IMR-90 (cell line): ENCODE results near the gene RNF19B.

Experiments used
- BHLHE40 ChIP-seq: fragments of 150-350 bp; IDR thresholded peaks from 2 replicates; pipeline ENCODE4 v1.6.1; 2016; ENCODE audit warnings: mild to moderate bottlenecking, low read depth, low read length
- CHD1 ChIP-seq: IDR thresholded peaks from 2 replicates; pipeline ENCODE4 v1.6.1; 2012; ENCODE audit warnings: low read depth, low read length, improper control_type of control experiment
- FOS ChIP-seq: fragments of 150-350 bp; IDR thresholded peaks from 2 replicates; pipeline ENCODE4 v1.6.1; 2016; ENCODE audit warnings: low read depth, low read length
- MAFK ChIP-seq: IDR thresholded peaks from 2 replicates; pipeline ENCODE4 v1.6.1; 2012; ENCODE audit warnings: low read depth, low read length, improper control_type of control experiment
- MXI1 ChIP-seq: IDR thresholded peaks from 2 replicates; pipeline ENCODE4 v1.6.1; 2012; ENCODE audit warnings: low read depth, mild to moderate bottlenecking, low read length, moderate library complexity, borderline replicate concordance
- NFE2L2 ChIP-seq: fragments of 150-350 bp; IDR thresholded peaks from 2 replicates; pipeline ENCODE4 v1.6.1; 2016; ENCODE audit warnings: low read depth, mild to moderate bottlenecking, low read length
- POLR2A ChIP-seq: IDR thresholded peaks from 2 replicates; pipeline ENCODE4 v1.6.1; 2012; ENCODE audit warnings: mild to moderate bottlenecking, low read depth, low read length
- RAD21 ChIP-seq: IDR thresholded peaks from 2 replicates; pipeline ENCODE4 v1.6.1; 2012; ENCODE audit warnings: low read length, improper control_type of control experiment
- RCOR1 ChIP-seq: IDR thresholded peaks from 2 replicates; pipeline ENCODE4 v1.6.1; 2012; ENCODE audit warnings: mild to moderate bottlenecking, low read length, improper control_type of control experiment; ENCODE audit not compliant: insufficient replicate concordance
- RFX5 ChIP-seq: IDR thresholded peaks from 2 replicates; pipeline ENCODE4 v1.8.0; 2012; ENCODE audit warnings: low read depth, mild to moderate bottlenecking, low read length, moderate library complexity
- SMC3 ChIP-seq: fragments of 150-350 bp; IDR thresholded peaks from 2 replicates; pipeline ENCODE4 v1.6.1; 2016; ENCODE audit warnings: low read depth, mild to moderate bottlenecking, antibody characterized with exemption, low read length, moderate library complexity
- TF ChIP-seq, protein P1 (sequence below): conservative IDR thresholded peaks from 2 replicates; pipeline ENCODE4 v1.5.1; 2012; ENCODE audit warnings: mild to moderate bottlenecking, low read depth, low read length, improper control_type of control experiment
- TF ChIP-seq, protein P2 (sequence below): fragments of 150-350 bp; IDR thresholded peaks from 2 replicates; pipeline ENCODE4 v1.6.1; 2017; ENCODE audit warnings: mild to moderate bottlenecking, antibody characterized with exemption, low read length, low read depth
- TF ChIP-seq, protein P3 (sequence below): fragments of 150-350 bp; IDR thresholded peaks from 2 replicates; pipeline ENCODE4 v1.6.1; 2016; ENCODE audit warnings: low read depth, mild to moderate bottlenecking, low read length, moderate library complexity, borderline replicate concordance

DNA sequence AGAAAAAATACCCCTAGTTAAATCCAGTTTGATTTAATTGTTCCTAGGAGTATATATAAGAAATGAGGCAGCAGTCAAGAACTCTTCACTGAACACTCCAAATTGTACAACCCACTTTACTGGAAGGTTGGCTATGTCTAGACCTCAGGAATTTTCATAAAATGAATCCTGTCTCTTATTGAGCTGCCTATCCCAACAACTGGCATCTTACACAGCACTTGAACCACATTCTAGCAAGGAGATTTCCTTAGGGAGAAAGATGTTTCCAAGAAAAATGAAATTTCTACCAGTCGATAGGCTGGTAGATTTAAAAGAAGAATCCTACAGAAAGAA lies 16.3 kb downstream of the RNF19B start:
- TF ChIP-seq, protein P1, sequence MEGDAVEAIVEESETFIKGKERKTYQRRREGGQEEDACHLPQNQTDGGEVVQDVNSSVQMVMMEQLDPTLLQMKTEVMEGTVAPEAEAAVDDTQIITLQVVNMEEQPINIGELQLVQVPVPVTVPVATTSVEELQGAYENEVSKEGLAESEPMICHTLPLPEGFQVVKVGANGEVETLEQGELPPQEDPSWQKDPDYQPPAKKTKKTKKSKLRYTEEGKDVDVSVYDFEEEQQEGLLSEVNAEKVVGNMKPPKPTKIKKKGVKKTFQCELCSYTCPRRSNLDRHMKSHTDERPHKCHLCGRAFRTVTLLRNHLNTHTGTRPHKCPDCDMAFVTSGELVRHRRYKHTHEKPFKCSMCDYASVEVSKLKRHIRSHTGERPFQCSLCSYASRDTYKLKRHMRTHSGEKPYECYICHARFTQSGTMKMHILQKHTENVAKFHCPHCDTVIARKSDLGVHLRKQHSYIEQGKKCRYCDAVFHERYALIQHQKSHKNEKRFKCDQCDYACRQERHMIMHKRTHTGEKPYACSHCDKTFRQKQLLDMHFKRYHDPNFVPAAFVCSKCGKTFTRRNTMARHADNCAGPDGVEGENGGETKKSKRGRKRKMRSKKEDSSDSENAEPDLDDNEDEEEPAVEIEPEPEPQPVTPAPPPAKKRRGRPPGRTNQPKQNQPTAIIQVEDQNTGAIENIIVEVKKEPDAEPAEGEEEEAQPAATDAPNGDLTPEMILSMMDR, result no peak
- TF ChIP-seq POLR2A, result no peak
- no peak for TF ChIP-seq RAD21
- TF ChIP-seq BHLHE40, result no peak
- TF ChIP-seq RFX5, result no peak
- TF ChIP-seq, protein P2, sequence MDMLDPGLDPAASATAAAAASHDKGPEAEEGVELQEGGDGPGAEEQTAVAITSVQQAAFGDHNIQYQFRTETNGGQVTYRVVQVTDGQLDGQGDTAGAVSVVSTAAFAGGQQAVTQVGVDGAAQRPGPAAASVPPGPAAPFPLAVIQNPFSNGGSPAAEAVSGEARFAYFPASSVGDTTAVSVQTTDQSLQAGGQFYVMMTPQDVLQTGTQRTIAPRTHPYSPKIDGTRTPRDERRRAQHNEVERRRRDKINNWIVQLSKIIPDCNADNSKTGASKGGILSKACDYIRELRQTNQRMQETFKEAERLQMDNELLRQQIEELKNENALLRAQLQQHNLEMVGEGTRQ, result no peak
- no peak for TF ChIP-seq FOS
- TF ChIP-seq MXI1, result no peak
- TF ChIP-seq MAFK, result no peak
- TF ChIP-seq, protein P3, sequence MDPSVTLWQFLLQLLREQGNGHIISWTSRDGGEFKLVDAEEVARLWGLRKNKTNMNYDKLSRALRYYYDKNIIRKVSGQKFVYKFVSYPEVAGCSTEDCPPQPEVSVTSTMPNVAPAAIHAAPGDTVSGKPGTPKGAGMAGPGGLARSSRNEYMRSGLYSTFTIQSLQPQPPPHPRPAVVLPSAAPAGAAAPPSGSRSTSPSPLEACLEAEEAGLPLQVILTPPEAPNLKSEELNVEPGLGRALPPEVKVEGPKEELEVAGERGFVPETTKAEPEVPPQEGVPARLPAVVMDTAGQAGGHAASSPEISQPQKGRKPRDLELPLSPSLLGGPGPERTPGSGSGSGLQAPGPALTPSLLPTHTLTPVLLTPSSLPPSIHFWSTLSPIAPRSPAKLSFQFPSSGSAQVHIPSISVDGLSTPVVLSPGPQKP, result no peak
- no peak for TF ChIP-seq SMC3
- TF ChIP-seq CHD1, result no peak
- TF ChIP-seq NFE2L2, result no peak
- no peak for TF ChIP-seq RCOR1
